ENCODE data around the gene PLK5.
"Not testable (repeated sequence)": the region's sequence is repeated elsewhere in the genome, so short reads cannot be mapped to it uniquely, and the experiment has no call there.

The PLK5 gene

DNA sequence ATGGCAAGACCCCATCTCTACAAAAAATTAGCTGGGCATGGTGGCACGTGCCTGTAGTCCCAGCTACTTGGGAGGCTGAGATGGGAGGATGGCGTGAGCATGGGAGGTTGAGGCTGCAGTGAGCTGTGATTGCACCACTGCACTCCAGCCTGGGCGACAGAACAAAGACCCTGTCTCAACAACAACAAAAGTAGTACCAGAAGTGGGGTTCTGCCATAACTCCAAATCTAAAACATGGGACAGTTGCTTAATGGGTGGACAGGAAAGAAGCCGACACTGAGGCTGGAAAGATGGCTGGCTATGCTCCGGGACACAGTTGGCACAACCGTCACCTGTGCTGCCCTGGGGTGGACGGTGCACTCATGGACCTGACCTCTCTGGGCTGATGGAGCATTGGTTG, 11.8 kb downstream of the PLK5 start:
- not testable (repeated sequence) for H3K4me1 Mint-ChIP-seq; ATAC-seq; H3K36me3 Mint-ChIP-seq (ENCODE audit: low read depth); DNase-seq; H3K4me3 Mint-ChIP-seq; H3K9me3 Mint-ChIP-seq; H3K27ac Mint-ChIP-seq
- peaks cover 34% of the 10 kb centered on the region for H3K27me3 Mint-ChIP-seq

DNA sequence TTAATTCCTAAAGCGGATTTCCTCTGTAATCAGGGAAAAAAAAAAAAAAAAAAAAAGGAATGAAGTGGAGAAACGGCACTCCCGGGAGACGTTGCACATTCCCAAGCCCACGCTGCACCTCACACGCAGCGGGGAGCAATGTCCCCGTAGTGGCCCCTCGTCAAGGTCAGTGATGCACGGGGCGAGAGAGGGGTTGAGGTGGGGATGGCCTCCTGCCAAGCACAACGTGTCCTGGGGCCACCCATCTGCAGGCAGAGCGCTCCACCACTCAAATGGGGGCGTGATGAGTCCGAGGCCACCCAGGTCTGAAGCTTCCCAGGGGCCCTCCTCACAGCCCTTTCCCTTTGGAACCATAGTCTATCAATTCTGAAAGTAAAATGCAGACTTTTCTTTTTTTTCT, 15.1 kb downstream of the PLK5 start:
- H3K4me3 Mint-ChIP-seq, result no peak overlapping the region

DNA sequence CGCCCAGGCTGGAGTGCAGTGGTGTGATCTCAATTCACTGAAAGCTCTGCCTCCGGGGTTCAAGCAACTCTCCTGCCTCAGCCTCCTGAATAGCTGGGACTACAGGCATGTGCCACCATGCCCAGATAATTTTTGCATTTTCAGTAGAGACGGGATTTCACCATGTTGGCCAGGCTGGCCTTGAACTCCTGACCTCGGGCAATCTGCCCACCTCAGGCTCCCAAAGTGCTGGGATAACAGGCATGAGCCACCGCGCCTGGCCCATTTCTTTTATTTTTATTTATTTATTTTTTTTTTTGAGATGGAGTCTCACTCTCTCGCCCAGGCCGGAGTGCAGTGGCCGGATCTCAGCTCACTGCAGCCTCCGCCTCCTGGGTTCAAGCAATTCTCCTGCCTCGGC, 15.9 kb downstream of the PLK5 start:
- not testable (repeated sequence) for H3K4me3 Mint-ChIP-seq; ATAC-seq; H3K9me3 Mint-ChIP-seq; H3K36me3 Mint-ChIP-seq (ENCODE audit: low read depth); DNase-seq; H3K27ac Mint-ChIP-seq; H3K4me1 Mint-ChIP-seq
- peaks cover 44% of the 10 kb centered on the region for H3K27me3 Mint-ChIP-seq

More for the DNA sequence above, 15.1 kb downstream of the PLK5 start:
- Mint-ChIP-seq H3K27ac (no peak overlapping the region), H3K9me3 (no peaks in the 10 kb centered on the region), H3K36me3 (ENCODE audit: low read depth) (no peaks in the 10 kb centered on the region), H3K27me3 (peaks cover 40% of the 10 kb centered on the region), H3K4me1 (no peaks in the 10 kb centered on the region)
- no peak for ATAC-seq
- DNase-seq, result no peak

DNA sequence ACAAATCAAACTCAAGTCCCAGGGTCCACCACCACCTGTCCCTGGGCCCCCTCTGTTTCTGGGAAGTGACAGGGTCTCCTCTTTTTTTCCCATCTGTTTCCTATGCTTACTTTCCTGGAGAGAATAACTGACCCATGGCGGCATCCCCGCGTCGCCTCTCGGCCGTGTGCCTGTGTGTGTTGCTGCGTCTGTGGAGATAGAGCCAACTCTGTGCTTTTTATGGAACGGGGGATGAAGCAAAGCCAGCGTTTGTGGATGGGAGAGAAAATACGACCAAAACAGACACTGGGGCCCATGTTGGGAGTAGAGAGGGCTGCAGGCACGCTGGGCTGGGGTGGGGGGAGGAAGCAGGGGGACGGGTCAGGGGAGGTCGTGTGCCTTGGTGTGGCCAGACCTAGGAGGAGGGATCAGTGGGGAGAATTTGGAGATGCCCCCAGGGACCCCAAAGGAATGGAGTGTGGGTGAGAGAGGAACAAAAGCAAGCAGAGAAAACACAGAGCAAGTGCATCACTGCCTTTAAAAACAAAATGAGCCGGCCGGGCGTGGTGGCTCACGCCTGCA, 16.6 kb downstream of the PLK5 start:
- Mint-ChIP-seq H3K4me3 (no peak overlapping the region), H3K36me3 (ENCODE audit: low read depth) (no peaks in the 10 kb centered on the region), H3K27ac (no peak overlapping the region), H3K27me3 (peaks cover 43% of the 10 kb centered on the region), H3K4me1 (no peaks in the 10 kb centered on the region), H3K9me3 (no peaks in the 10 kb centered on the region)
- DNase-seq (no peak), ATAC-seq (no peak)

DNA sequence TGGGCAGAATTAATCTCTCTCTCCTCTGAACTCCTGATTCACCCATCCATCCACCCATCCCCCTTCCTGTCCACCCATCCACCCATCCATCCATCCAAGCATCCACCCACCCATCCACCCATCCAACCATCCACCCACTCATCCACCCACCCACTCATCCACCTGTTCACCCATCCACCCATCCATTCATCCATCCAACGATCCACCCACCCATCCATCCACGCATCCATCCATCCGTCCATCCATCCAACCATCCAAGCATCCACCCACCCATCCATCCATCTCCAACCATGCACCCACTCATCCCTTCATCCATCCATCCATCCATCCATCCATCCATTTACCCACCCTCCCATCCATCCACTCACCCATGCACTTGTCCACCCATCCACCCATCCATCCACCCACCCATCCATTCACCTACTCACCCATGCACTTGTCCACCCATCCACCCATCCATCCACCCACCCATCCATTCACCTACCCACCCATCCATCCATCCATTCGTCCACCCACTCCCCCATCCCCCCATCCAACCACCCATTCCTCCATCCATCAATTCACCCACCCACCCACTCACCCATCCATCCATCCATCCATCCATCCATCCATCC, 25.6 kb downstream of the PLK5 start:
- Mint-ChIP-seq H3K4me1 (peaks cover 3% of the 10 kb centered on the region), H3K27me3 (peaks cover 22% of the 10 kb centered on the region), H3K36me3 (ENCODE audit: low read depth) (no peaks in the 10 kb centered on the region), H3K27ac (no peak overlapping the region), H3K4me3 (no peak overlapping the region), H3K9me3 (no peaks in the 10 kb centered on the region)
- no peak for DNase-seq
- no peak for ATAC-seq

DNA sequence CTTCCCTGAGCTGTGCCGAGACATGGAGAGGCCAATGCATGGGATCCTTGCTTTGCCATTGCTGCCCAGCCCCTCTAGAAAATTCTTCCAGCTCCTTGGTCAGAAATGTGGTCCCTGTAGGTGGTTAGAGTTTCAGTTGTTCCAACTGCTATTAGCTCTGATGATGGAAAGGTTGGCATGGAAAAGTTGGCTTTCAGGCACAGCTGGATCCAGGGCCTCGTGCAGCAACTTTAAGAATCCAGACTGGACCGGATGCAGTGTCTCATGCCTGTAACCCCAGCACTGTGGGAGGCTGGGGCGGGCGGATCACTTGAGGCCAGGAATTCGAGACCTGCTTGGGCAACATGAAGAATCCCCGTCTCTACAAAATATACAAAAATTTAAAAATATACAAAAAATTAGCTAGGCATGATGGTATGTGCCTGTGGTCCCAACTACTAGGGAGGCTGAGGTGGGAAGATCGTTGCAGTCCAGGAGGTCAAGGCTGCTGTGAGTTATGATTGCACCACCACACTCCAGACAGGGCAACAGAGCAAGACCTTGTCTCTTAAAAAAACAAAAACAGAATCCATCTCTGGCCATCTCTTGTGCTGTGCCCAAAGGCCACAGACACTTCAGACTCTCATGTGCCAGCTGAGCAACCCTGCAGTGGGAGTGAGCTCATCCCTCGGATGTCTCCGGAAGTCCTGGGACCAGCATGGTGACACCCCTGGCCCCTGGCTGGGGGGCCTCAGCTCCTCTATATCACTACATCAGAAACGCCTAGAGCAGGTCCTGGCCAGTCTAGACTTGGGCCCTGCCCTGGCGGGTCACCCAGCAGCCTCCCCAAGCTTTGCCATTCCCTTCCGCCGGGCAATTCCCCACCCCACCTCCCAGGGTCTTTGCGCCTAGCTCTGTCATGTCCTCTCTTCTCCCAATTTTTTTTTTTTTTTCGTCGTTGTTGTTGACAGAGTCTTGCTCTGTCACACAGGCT, 27.5 kb downstream of the PLK5 start:
- peaks cover 11% of the 10 kb centered on the region for H3K27me3 Mint-ChIP-seq
- no peak overlapping the region for H3K4me3 Mint-ChIP-seq
- no peaks in the 10 kb centered on the region for H3K4me1 Mint-ChIP-seq
- DNase-seq (no peak), ATAC-seq (no peak)
- no peaks in the 10 kb centered on the region for H3K36me3 Mint-ChIP-seq (ENCODE audit: low read depth)
- no peak overlapping the region for H3K27ac Mint-ChIP-seq
- no peaks in the 10 kb centered on the region for H3K9me3 Mint-ChIP-seq

DNA sequence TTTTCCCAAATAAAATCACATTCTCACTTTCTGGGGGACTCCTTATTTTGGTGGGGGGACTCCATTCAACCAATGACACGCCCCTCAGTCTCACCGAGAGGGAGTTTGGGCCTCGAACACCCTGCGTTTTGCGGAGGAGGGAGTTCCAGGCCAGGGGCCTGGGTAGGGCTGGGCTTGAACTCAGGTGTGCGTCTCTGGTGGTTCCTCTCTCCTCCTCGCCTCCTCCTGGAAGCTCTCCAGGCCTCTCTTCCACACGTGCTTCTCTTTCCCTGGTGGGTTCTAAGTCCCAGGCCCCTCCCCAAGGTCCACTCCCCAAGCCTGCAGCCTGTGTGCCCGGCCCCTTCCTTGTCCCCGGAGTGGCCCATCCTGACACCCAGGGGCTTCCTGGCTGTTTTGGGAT, 29.5 kb downstream of the PLK5 start:
- DNase-seq (no peak), ATAC-seq (no peak)
- H3K4me3 Mint-ChIP-seq, result no peak overlapping the region
- H3K36me3 Mint-ChIP-seq (ENCODE audit: low read depth), result no peaks in the 10 kb centered on the region
- peaks cover 6% of the 10 kb centered on the region for H3K27me3 Mint-ChIP-seq
- H3K9me3 Mint-ChIP-seq, result no peaks in the 10 kb centered on the region
- H3K27ac Mint-ChIP-seq, result no peak overlapping the region
- H3K4me1 Mint-ChIP-seq, result no peaks in the 10 kb centered on the region

DNA sequence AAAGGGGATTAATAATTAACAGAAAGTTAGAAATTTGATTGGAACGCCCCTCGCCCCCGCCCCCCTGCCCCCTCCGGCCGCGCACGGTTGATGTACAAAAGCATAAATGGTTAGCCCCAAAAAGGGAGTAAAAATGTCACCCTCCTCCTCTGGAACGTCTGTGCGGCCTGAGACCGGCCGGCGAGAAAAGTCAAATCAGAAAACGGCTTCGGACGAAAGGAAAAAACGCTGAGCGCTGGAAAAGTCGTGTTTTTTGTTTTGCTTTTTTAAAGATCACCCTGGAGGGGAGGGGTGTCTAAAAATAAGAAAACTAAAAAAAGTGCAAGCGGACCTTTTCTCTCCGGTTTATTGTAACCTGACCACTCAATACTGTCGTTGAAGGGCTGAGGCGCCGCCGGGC, 31.1 kb downstream of the PLK5 start:
- no peak overlapping the region for H3K4me3 Mint-ChIP-seq
- H3K9me3 Mint-ChIP-seq, result no peaks in the 10 kb centered on the region
- DNase-seq, result no peak
- no peak overlapping the region for H3K27ac Mint-ChIP-seq
- H3K36me3 Mint-ChIP-seq (ENCODE audit: low read depth), result no peaks in the 10 kb centered on the region
- no peaks in the 10 kb centered on the region for H3K4me1 Mint-ChIP-seq
- ATAC-seq, result no peak
- peaks cover 6% of the 10 kb centered on the region for H3K27me3 Mint-ChIP-seq

DNA sequence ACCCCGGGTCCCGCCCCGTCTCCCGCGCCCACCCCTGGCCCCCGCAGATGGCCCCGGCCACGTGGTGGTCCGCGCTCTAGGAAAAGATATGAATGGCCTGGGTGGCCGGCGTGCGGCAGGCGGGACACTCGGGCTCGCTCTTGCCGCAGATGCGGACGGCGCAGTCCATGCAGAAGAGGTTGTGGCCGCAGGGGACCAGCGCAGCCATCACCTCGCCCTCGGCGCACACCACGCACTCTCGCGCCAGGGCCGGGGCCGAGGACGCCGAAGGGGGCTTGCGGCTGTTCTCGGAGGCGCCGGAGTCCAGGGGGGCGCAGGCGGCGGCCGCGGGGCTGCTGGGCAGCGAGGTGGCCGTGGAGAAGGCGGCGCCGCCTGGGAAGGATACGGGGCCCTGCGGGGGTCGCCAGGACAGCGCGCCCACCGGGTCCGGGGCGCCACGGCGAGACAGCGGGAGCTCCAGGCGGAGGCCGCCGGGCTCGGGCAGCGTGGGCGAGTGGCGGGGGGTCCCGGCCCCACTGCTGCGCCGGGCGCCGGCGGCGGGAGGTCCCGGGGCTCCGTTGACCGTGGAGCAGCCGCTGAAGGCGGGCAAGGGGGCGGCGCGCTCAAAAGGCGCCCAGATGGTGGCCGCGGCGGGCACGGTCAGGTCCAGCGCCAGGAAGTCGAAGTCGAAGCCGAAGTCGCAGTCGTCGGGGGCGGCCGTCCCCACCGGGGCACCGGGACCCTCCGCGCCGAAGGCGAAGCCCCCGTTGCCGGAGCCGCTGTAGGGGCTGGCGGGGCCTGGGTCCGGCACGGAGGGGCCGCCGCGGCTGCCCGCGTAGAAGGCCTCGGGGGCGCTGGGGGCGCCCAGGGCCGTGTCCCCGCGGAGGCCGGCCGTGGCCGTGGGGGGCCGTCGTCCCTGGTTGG, 31.9 kb downstream of the PLK5 start:
- no peak for ATAC-seq
- no peak overlapping the region for H3K27ac Mint-ChIP-seq
- H3K9me3 Mint-ChIP-seq, result no peaks in the 10 kb centered on the region
- H3K4me3 Mint-ChIP-seq, result no peak overlapping the region
- no peaks in the 10 kb centered on the region for H3K4me1 Mint-ChIP-seq
- no peaks in the 10 kb centered on the region for H3K36me3 Mint-ChIP-seq (ENCODE audit: low read depth)
- H3K27me3 Mint-ChIP-seq, result peaks cover 6% of the 10 kb centered on the region
- DNase-seq, result no peak

DNA sequence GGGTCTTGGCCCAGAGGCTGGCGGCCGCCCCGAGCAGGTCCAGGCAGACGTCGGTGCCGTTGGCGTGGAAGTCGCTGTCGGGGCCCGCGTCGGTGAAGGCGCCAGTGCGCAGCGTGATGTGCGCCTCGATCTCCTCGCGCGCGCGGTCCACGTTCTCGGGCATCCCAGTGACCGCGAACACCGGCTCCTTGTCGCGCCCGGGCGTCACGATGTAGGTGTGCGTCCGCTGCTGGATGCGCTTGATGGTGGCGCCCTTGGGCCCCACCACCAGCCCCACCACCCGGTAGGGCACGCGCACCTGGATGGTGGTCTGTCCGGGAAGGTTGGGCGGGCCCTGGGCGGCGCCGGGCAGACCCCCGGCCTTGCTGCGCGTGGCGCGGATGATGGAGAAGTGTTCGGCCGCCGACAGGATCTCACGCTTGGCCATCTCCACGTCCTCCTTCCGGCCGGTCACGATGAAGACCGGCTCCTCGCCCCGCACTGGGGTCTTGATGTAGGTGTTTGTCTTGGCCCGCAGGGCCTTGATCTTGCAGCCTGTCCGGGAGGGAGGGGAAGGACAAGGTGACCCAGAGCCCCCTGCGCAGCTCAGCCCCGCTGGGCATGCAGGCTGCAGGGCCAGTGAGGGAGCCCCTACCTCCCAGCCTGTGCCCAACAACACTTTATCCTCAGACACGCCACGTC, 32.7 kb downstream of the PLK5 start:
- Mint-ChIP-seq H3K36me3 (ENCODE audit: low read depth) (no peaks in the 10 kb centered on the region), H3K27ac (no peak overlapping the region), H3K9me3 (no peaks in the 10 kb centered on the region), H3K4me3 (no peak overlapping the region), H3K27me3 (peaks cover 6% of the 10 kb centered on the region), H3K4me1 (no peaks in the 10 kb centered on the region)
- DNase-seq (no peak), ATAC-seq (no peak)

DNA sequence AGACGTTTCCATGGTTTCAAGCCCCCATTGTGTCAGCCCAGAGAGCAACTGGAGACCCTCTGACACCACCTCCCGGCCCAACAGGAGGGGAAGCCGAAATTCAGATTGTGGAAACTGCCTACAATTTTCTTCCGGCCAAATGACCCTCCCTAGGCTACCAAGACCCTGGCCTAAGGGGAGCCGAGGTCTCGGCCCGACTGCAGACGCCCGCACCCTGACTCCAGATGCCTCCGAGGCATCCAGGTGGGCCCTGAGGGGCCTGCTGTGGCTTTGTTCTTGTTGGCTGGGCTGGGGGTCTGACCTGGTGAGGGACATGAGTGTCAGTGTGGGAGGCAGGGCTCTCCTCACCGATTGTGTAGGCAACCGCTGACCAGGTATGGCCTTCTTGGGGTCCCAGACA, 34.7 kb downstream of the PLK5 start:
- H3K27me3 Mint-ChIP-seq, result no peaks in the 10 kb centered on the region
- no peak for DNase-seq
- no peaks in the 10 kb centered on the region for H3K4me1 Mint-ChIP-seq
- no peaks in the 10 kb centered on the region for H3K36me3 Mint-ChIP-seq (ENCODE audit: low read depth)
- H3K9me3 Mint-ChIP-seq, result no peaks in the 10 kb centered on the region
- H3K27ac Mint-ChIP-seq, result no peak overlapping the region
- H3K4me3 Mint-ChIP-seq, result no peak overlapping the region
- ATAC-seq, result no peak

DNA sequence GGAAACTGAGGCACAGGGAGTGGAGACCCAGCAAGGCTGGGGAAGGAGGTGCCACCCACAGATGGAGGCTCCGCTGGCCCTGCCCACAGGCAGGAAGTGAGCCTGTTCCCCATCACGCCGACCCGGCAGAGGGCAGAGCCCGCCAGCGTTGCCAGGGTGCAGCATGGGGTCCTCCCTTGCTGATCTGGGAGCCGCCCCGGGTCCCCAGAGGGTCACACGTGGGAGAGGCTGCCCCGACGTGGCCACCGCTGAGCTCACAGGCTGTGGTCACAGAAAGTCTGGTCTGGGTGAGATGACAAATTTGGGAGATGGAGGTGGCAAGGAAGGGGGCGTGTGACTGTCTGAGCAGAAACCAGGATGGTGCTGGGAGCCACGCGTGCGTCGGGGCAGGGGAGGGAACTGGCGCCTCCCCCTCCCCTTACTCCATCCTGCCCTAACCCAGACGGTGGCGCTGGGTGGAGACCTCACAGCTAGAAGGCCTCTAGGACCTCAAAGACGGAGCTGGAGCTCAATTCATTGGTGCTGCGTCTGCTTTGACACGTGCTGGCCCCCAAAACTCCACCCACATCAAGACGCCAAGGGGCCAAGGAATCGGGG, 36.5 kb downstream of the PLK5 start:
- no peaks in the 10 kb centered on the region for H3K9me3 Mint-ChIP-seq
- no peak for ATAC-seq

DNA sequence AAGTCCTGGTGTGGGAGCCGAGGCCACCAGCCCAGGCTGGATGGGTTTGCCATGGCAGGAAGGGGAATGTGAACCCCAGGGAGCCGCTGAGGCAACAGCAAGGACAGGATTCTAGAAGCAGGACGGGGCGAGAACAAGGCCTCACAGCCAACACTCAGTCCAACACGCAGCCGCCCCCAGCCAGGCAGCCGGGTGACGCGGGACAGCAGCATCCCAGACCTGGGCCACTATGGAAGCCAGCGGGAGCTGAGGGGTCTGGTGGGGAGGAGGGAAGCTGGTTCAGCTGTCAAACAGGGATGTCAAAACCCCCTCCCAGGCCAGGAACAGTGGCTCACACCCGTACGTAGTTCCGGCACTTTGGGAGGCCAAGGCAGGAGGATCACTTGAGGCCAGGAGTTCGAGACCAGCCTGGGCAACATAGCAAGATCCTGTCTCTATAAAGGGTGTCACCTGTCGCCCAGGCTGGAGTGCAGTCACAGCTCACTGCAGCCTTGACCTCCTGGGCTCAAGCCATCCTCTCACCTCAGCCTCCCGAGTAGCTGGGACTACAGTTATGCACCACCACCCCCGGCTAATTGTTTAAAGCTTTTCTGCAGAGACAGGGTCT, 37.5 kb downstream of the PLK5 start:
- H3K9me3 Mint-ChIP-seq, result no peaks in the 10 kb centered on the region
- no peaks in the 10 kb centered on the region for H3K36me3 Mint-ChIP-seq (ENCODE audit: low read depth)
- DNase-seq (no peak), ATAC-seq (no peak)
- H3K4me1 Mint-ChIP-seq, result no peaks in the 10 kb centered on the region
- H3K27me3 Mint-ChIP-seq, result no peaks in the 10 kb centered on the region
- H3K27ac Mint-ChIP-seq, result no peak overlapping the region
- H3K4me3 Mint-ChIP-seq, result no peak overlapping the region

More for the DNA sequence above, 36.5 kb downstream of the PLK5 start:
- Mint-ChIP-seq H3K4me1 (no peaks in the 10 kb centered on the region), H3K27ac (no peak overlapping the region), H3K4me3 (no peak overlapping the region), H3K36me3 (ENCODE audit: low read depth) (no peaks in the 10 kb centered on the region), H3K27me3 (no peaks in the 10 kb centered on the region)
- no peak for DNase-seq
